HCT116 (cell line): ENCODE data around the gene STIMATE. TPM values are rescaled to one million over a fixed set of nuclear protein-coding genes. Genes with fewer than 3 reads are reported as not detected.

Experiments used
- ATAC-seq: fragments of 200-7000 bp; cut with Tn5 transposase; 2 replicates; pipeline ENCODE4 v1.9.1; 2020; ENCODE audit warnings: mild to moderate bottlenecking, moderate library complexity
- BruUV-seq: library from RNA; stranded (reverse); fragments of 400-500 nt; replicated peaks from 2 replicates; lab custom pipeline; 2021; lab: Mats Ljungman, UMichigan
- CTCF ChIA-PET: fragments of 300-600 bp; sonication (Branson Sonifier 250); formaldehyde crosslinking; loops from one replicate; lab custom pipeline; 2021; ENCODE audit warnings: antibody characterized with exemption; lab: Charles Lee
- POLR2A ChIA-PET: fragments of 300-600, 350-600 bp; sonication (Branson Sonifier 250); formaldehyde crosslinking; loops from one replicate; lab custom pipeline; 2021; ENCODE audit warnings: antibody characterized with exemption; lab: Charles Lee
- RAD21 ChIA-PET, 2 experiments: fragments of 300-600 bp; sonication (Branson Sonifier 250); formaldehyde crosslinking; loops; one replicate each; lab custom pipeline; 2023; ENCODE audit warnings: low total read pairs in 2 of 2; ENCODE audit not compliant: uncharacterized antibody in 2 of 2, unreplicated experiment in 2 of 2, low non-redundant PET in 1 of 2; lab: Charles Lee
- DNase-seq: peaks from one replicate; pipeline ENCODE4 v3.0.0-alpha.2; 2010; ENCODE audit warnings: low read depth, low spot score
- H2AFZ ChIP-seq: fragments of 200-600 bp; shearing (Covaris generic), sonication (generic); 2 replicates; pipeline ENCODE4 v1.6.1; 2017; ENCODE audit warnings: low read depth, mixed run types, mixed read lengths, antibody characterized with exemption, low read length; ENCODE audit not compliant: poor library complexity, severe bottlenecking
- H3K27ac ChIP-seq: 2 replicates; pipeline ENCODE4 v1.5.1; 2012; ENCODE audit warnings: low read depth, low read length
- H3K27me3 ChIP-seq: fragments of 200-600 bp; sonication (generic); 2 replicates; pipeline ENCODE4 v1.6.1; 2016; ENCODE audit warnings: mixed run types, low read length, mixed read lengths; ENCODE audit not compliant: insufficient read depth
- H3K36me3 ChIP-seq, 2 experiments: fragments of 200-500 bp in 1 of 2; fragments of 200-600 bp in 1 of 2; sonication (Bioruptor generic) in 1 of 2; sonication (generic) in 1 of 2; 2 replicates each; pipeline versions ENCODE4 v1.5.1 to v1.6.1; 2014 to 2016; ENCODE audit warnings: low read length in 2 of 2, inconsistent platforms in 1 of 2, mixed read lengths in 1 of 2, mixed run types in 1 of 2; ENCODE audit not compliant: insufficient read depth in 2 of 2, control insufficient read depth in 1 of 2
- H3K4me1 ChIP-seq, 2 experiments: fragments of 200-600 bp in 1 of 2; sonication (generic) in 1 of 2; 2 replicates each; pipeline versions ENCODE4 v1.5.1 to v1.6.1; 2012 to 2017; ENCODE audit warnings: low read length in 2 of 2, inconsistent platforms in 1 of 2, mild to moderate bottlenecking in 1 of 2, mixed read lengths in 1 of 2, mixed run types in 1 of 2, moderate library complexity in 1 of 2; ENCODE audit not compliant: insufficient read depth in 2 of 2, control insufficient read depth in 1 of 2
- H3K4me2 ChIP-seq: fragments of 200-600 bp; sonication (generic); 2 replicates; pipeline ENCODE4 v1.6.1; 2017; ENCODE audit warnings: mixed run types, low read length, mixed read lengths
- H3K4me3 ChIP-seq, 2 experiments: fragments of 200-600 bp in 1 of 2; sonication (generic) in 1 of 2; replicated peaks in 1 of 2; 2 replicates each; pipeline ENCODE4 v1.5.1; 2011 to 2016; ENCODE audit warnings: low read length in 2 of 2, control low read depth in 1 of 2, low read depth in 1 of 2, mild to moderate bottlenecking in 1 of 2, mixed read lengths in 1 of 2, mixed run types in 1 of 2
- H3K79me2 ChIP-seq: fragments of 200-600 bp; sonication (generic); 2 replicates; pipeline ENCODE4 v1.6.1; 2017; ENCODE audit warnings: mild to moderate bottlenecking, mixed run types, low read length, moderate library complexity, mixed read lengths; ENCODE audit not compliant: insufficient read depth
- H3K9ac ChIP-seq: fragments of 200-600 bp; sonication (generic); 2 replicates; pipeline ENCODE4 v1.6.1; 2016; ENCODE audit warnings: low read length, mixed read lengths
- H3K9me2 ChIP-seq: fragments of 200-600 bp; sonication (generic), shearing (Covaris generic); 2 replicates; pipeline ENCODE4 v1.6.1; 2017; ENCODE audit warnings: mixed run types, mild to moderate bottlenecking, moderate library complexity; ENCODE audit not compliant: insufficient read depth
- H3K9me3 ChIP-seq, 2 experiments: fragments of 200-500 bp in 1 of 2; fragments of 200-600 bp in 1 of 2; sonication (Bioruptor generic) in 1 of 2; sonication (generic) in 1 of 2; 2 replicates each; pipeline ENCODE4 v1.6.1; 2014 to 2017; ENCODE audit warnings: low read length in 2 of 2, mixed read lengths in 2 of 2, inconsistent platforms in 1 of 2, low read depth in 1 of 2, mild to moderate bottlenecking in 1 of 2, mixed run types in 1 of 2, moderate library complexity in 1 of 2; ENCODE audit not compliant: control insufficient read depth in 1 of 2, insufficient read depth in 1 of 2
- H4K20me1 ChIP-seq: fragments of 200-600 bp; sonication (generic), shearing (Covaris generic); 2 replicates; pipeline ENCODE4 v1.6.1; 2017; ENCODE audit warnings: mixed run types, mild to moderate bottlenecking, moderate library complexity; ENCODE audit not compliant: insufficient read depth
- CBX3 ChIP-seq: IDR thresholded peaks from 2 replicates; pipeline ENCODE4 v1.6.1; 2012; ENCODE audit warnings: low read depth
- CEBPB ChIP-seq: IDR thresholded peaks from 2 replicates; pipeline ENCODE4 v1.6.1; 2012; ENCODE audit warnings: low read depth
- EGR1 ChIP-seq: IDR thresholded peaks from 2 replicates; pipeline ENCODE4 v1.6.1; 2012; ENCODE audit warnings: low read depth
- ELF1 ChIP-seq: IDR thresholded peaks from 2 replicates; pipeline ENCODE4 v1.6.1; 2012; ENCODE audit warnings: low read depth, borderline replicate concordance
- EZH2 ChIP-seq: fragments of 200-600 bp; sonication (generic); IDR thresholded peaks from 2 replicates; pipeline ENCODE4 v1.6.1; 2017; ENCODE audit warnings: antibody characterized with exemption, mixed run types
- EZH2phosphoT487 ChIP-seq: fragments of 200-600 bp; IDR thresholded peaks from 2 replicates; pipeline ENCODE4 v1.6.1; 2018; ENCODE audit warnings: antibody characterized with exemption, borderline replicate concordance
- JUND ChIP-seq: IDR thresholded peaks from 2 replicates; pipeline ENCODE4 v1.6.1; 2012
- POLR2A ChIP-seq: IDR thresholded peaks from 2 replicates; pipeline ENCODE4 v1.7.0; 2011; ENCODE audit warnings: borderline replicate concordance; ENCODE audit not compliant: insufficient read depth, insufficient read length; ENCODE audit errors: extremely low read depth
- POLR2AphosphoS5 ChIP-seq: IDR thresholded peaks from 2 replicates; pipeline ENCODE4 v1.6.1; 2011; ENCODE audit warnings: mild to moderate bottlenecking, low read depth, low read length, moderate library complexity
- RAD21 ChIP-seq: IDR thresholded peaks from 2 replicates; pipeline ENCODE4 v1.6.1; 2012; ENCODE audit warnings: low read depth, mild to moderate bottlenecking
- SIN3A ChIP-seq: IDR thresholded peaks from 2 replicates; pipeline ENCODE4 v1.6.1; 2012; ENCODE audit warnings: low read depth
- SP1 ChIP-seq: IDR thresholded peaks from 2 replicates; pipeline ENCODE4 v1.6.1; 2012; ENCODE audit warnings: low read depth
- SRF ChIP-seq: IDR thresholded peaks from 2 replicates; pipeline ENCODE4 v1.6.1; 2012; ENCODE audit warnings: low read depth
- TCF7L2 ChIP-seq: IDR thresholded peaks from 2 replicates; pipeline ENCODE4 v1.7.0; 2011; ENCODE audit warnings: borderline replicate concordance, inconsistent platforms; ENCODE audit not compliant: insufficient read depth, insufficient read length; ENCODE audit errors: extremely low read depth
- YY1 ChIP-seq: IDR thresholded peaks from 2 replicates; pipeline ENCODE4 v1.6.1; 2011; ENCODE audit warnings: low read length, low read depth, moderate library complexity, mild to moderate bottlenecking; ENCODE audit not compliant: insufficient replicate concordance; ENCODE audit errors: extremely low read depth
- ZNF274 ChIP-seq: fragments of 200-500 bp; sonication (Bioruptor generic); IDR thresholded peaks from 2 replicates; pipeline ENCODE4 v1.6.1; 2014; ENCODE audit warnings: mild to moderate bottlenecking, low read depth, low read length, inconsistent platforms
- intact Hi-C: fragments of 100-400 bp; cut with micrococcal nuclease; formaldehyde crosslinking; loops from 2 replicates; pipeline ENCODE4 v1.10.0; 2022
- total RNA-seq: library from RNA; stranded (reverse); gene quantifications from one replicate; pipeline ENCODE4 v1.2.1, GENCODE V29; 2021; ENCODE audit not compliant: unreplicated experiment
- TF ChIP-seq, protein P1 (sequence below): IDR thresholded peaks from 2 replicates; pipeline ENCODE4 v1.6.1; 2012
- TF ChIP-seq, protein P2 (sequence below), 3 experiments: fragments of 200-600 bp in 1 of 3; sonication (generic) in 1 of 3; IDR thresholded peaks in 2 of 3; conservative IDR thresholded peaks in 1 of 3; 2 replicates each; pipeline ENCODE4 v1.5.1; 2012 to 2017; ENCODE audit warnings: low read depth in 2 of 3, low read length in 2 of 3, antibody characterized with exemption in 1 of 3, borderline replicate concordance in 1 of 3, control low read depth in 1 of 3, mild to moderate bottlenecking in 1 of 3, mixed read lengths in 1 of 3, mixed run types in 1 of 3, moderate library complexity in 1 of 3; ENCODE audit not compliant: insufficient read depth in 1 of 3
- TF ChIP-seq, protein P3 (sequence below): IDR thresholded peaks from 2 replicates; pipeline ENCODE4 v1.6.1; 2012

The STIMATE gene
- total RNA-seq, 1 experiment from 2014 or later: 20.2 TPM

DNA sequence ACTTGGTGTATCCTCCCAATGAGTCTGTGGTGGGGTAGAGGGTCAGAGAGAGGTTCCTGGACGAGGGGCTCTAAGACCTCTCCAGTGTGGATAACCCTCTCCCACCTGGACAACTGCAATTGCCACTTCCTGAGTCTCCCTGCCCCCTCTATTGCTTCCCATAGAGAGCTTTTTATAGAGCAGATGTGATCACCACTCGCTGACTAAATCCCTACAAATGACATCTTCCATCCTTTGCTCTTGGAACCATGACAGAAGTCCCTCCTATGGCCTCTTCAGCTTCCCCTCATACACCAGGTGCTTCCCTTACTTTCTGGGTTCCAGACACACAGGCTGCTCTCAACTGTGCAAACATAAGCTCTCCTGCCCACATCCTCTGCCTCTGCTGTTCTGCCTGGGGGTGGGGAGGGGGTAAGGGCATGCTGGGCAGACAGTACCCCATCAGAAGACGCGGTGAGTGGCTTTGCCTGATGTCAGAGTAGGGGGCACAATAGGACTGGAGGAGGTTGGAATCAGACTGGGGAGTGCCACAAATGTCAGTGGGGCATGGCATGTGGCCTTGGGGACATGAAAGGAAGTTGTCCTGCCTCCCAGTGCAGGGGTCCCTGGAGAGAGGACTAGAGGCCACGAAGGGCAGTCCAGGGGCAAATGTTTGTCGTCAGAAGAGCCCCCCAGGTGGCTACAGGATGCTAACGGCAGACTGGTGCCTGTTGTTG is 87.5 kb downstream of the STIMATE start (continued):
- TF ChIP-seq CBX3 (no peak), RAD21 (no peak), EZH2phosphoT487 (no peak), TCF7L2 (no peak), ZNF274 (no peak), YY1 (no peak), CEBPB (no peak)

DNA sequence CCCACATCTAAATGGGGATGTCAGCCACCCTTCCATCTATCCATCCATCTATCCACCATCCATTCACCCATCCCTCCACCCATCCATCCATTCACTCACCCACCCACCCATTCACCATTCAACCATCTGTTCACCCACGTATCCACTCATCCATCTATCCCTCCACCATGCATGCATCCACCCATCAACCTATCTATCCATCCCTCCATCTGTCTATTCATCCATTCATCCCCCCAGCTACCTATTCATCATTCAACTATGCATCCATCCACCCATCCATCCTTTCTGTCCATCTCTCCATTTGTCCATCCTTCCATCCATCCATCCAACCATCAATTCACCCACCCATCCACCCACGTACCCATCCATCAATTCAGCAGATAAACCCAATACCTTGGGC is 88.2 kb downstream of the STIMATE start:
- no TSS peak for BruUV-seq

More for the DNA sequence above, 88.2 kb downstream of the STIMATE start:
- ChIA-PET CTCF (interaction anchor here (1.4 kb wide), 1 partner anchor 11 kb away, joined by 4 read pairs; no protein-coding TSS in a partner anchor), RAD21 (no interaction called here), POLR2A (no interaction called here)
- ATAC-seq: no peak
- no peak for DNase-seq
- no peak overlapping the region for H3K27ac ChIP-seq
- no peak overlapping the region for H3K4me3 ChIP-seq
- H4K20me1 ChIP-seq: no peaks in the 10 kb centered on the region
- no peaks in the 10 kb centered on the region for H3K79me2 ChIP-seq
- intact Hi-C loops: no loop called here
- no peaks in the 10 kb centered on the region for H3K4me1 ChIP-seq
- H3K9me3 ChIP-seq: no peaks in the 10 kb centered on the region
- H3K4me2 ChIP-seq: no peak overlapping the region
- H3K36me3 ChIP-seq: no peaks in the 10 kb centered on the region
- no peak overlapping the region for H2AFZ ChIP-seq
- no peak for TF ChIP-seq TCF7L2
- TF ChIP-seq SRF: no peak
- TF ChIP-seq, protein P1, sequence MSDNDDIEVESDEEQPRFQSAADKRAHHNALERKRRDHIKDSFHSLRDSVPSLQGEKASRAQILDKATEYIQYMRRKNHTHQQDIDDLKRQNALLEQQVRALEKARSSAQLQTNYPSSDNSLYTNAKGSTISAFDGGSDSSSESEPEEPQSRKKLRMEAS: no peak
- no peak for TF ChIP-seq CEBPB
- TF ChIP-seq SP1: no peak
- TF ChIP-seq EZH2: no peak
- TF ChIP-seq YY1: no peak
- no peak for TF ChIP-seq ELF1
- no peak for TF ChIP-seq RAD21
- no peak for TF ChIP-seq POLR2A
- TF ChIP-seq JUND: no peak
- TF ChIP-seq, protein P2, sequence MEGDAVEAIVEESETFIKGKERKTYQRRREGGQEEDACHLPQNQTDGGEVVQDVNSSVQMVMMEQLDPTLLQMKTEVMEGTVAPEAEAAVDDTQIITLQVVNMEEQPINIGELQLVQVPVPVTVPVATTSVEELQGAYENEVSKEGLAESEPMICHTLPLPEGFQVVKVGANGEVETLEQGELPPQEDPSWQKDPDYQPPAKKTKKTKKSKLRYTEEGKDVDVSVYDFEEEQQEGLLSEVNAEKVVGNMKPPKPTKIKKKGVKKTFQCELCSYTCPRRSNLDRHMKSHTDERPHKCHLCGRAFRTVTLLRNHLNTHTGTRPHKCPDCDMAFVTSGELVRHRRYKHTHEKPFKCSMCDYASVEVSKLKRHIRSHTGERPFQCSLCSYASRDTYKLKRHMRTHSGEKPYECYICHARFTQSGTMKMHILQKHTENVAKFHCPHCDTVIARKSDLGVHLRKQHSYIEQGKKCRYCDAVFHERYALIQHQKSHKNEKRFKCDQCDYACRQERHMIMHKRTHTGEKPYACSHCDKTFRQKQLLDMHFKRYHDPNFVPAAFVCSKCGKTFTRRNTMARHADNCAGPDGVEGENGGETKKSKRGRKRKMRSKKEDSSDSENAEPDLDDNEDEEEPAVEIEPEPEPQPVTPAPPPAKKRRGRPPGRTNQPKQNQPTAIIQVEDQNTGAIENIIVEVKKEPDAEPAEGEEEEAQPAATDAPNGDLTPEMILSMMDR (IDR thresholded peaks at IDR 0.05 in 2 of 3, conservative IDR thresholded peaks at IDR 0.05 in 1 of 3; ENCODE audit: borderline replicate concordance in 1 of 3, insufficient read depth in 1 of 3, low read depth in 2 of 3, low read length in 2 of 3): no peak
- TF ChIP-seq SIN3A: no peak
- TF ChIP-seq, protein P3, sequence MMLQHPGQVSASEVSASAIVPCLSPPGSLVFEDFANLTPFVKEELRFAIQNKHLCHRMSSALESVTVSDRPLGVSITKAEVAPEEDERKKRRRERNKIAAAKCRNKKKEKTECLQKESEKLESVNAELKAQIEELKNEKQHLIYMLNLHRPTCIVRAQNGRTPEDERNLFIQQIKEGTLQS: no peak
- TF ChIP-seq EZH2phosphoT487: no peak
- TF ChIP-seq EGR1: no peak
- no peak for TF ChIP-seq POLR2AphosphoS5
- TF ChIP-seq, all 23 proteins: peak for 0
- Histone ChIP-seq H3K9me2 (no peaks in the 10 kb centered on the region), H3K27me3 (no peaks in the 10 kb centered on the region), H3K9ac (no peak overlapping the region)
